ENCODE results near the gene PRL. TPM values are rescaled to one million over a fixed set of nuclear protein-coding genes. Genes with fewer than 3 reads are reported as not detected.

Gene PRL
- total RNA-seq, 1 experiment from 2014 or later: not detected

GRCh38 chr6:22239261-22239921, 57.4 kb downstream of the PRL start:
- in situ Hi-C loops (cut with HindIII; ENCODE audit: low sequenced_read_pairs): no loop called here
- DNase-seq (ENCODE audit: low spot score): no peak

- in situ Hi-C loops (cut with HindIII; ENCODE audit: low sequenced_read_pairs): no loop called here
- no peak for DNase-seq (ENCODE audit: low spot score)
Observed at GRCh38 chr6:22238861-22239260, 58.0 kb downstream of the PRL start.

- DNase-seq (ENCODE audit: low spot score): no peak
- in situ Hi-C loops (cut with HindIII; ENCODE audit: low sequenced_read_pairs): no loop called here
Observed at GRCh38 chr6:22237526-22237925, 59.3 kb downstream of the PRL start.
